Prostate gland (tissue), 2 donors: Measurements from ENCODE around the gene GLIS1.

Experiments used
- CTCF ChIP-seq, 4 experiments: fragments of 200-600 bp in 2 of 4; fragments of 450-650 bp in 2 of 4; sonication (generic) in 2 of 4; IDR thresholded peaks; 1 replicate in 3 of 4; 2 replicates in 1 of 4; pipeline ENCODE4 v1.5.1; 2016 to 2019; ENCODE audit warnings: antibody characterized with exemption in 4 of 4, mild to moderate bottlenecking in 2 of 4, moderate library complexity in 2 of 4
- POLR2A ChIP-seq: fragments of 450-650 bp; IDR thresholded peaks from one replicate; pipeline ENCODE4 v1.6.1; 2016; ENCODE audit warnings: antibody characterized with exemption, mild to moderate bottlenecking

DNA sequence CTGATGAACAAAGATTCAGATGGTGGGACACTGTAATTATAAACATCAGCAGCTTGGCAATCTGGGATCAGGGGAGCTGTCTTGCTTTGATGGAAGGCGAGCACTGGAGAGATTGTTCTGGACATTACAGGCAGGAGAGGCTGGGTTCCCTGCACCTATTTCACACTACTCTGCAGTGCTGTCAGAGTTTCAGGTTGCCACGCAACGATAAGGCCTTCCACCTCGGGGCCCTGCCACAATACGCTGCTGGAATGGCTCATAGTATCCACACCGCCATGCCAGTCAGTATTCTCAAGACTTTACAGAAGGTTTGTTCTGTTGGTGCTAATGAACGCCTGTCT, 96.8 kb downstream of the GLIS1 start:
- TF ChIP-seq CTCF (IDR thresholded peaks at IDR 0.05): no peak
- TF ChIP-seq POLR2A: no peak
